ELR (cell line): ENCODE measurements around the gene ANKLE2.

Experiments
- DNase-seq: peaks from one replicate; pipeline ENCODE4 v3.0.0-alpha.2; 2015; ENCODE audit warnings: low read depth

The ANKLE2 gene

DNA sequence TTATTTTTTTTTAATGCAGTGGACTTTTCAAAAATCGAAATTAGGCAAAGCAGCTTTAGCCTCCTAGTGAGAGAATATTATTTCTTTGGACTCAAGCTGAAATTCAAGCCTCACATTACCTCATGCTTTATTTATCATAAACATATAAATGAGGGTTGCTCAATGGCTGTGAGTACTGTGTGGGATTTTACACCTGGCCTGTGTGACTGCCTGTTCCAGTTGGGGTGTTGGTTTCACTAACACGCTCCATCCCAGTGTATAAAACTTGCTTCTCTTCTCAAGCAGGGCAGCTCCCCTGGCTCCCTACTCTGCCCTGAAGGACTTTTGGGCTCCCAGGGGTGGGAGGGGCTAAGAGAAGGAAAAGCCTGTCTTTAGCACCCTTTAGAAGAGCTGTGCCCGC, 15.0 kb downstream of the ANKLE2 start:
- DNase-seq = no peak

- no peak for DNase-seq
Measured at GRCh38 chr12:132743831-132744230, 17.8 kb downstream of the ANKLE2 start.

GRCh38 chr12:132741620-132742019, 20.0 kb downstream of the ANKLE2 start:
- no peak for DNase-seq

GRCh38 chr12:132740652-132741051, 21.0 kb downstream of the ANKLE2 start:
- DNase-seq = no peak

GRCh38 chr12:132740313-132740646, 21.4 kb downstream of the ANKLE2 start:
- DNase-seq = no peak

- DNase-seq = no peak
Measured at GRCh38 chr12:132739600-132740312, 21.9 kb downstream of the ANKLE2 start.

GRCh38 chr12:132736913-132737312, 24.7 kb downstream of the ANKLE2 start:
- DNase-seq = no peak

- no peak for DNase-seq
Measured at GRCh38 chr12:132736378-132736777, 25.3 kb downstream of the ANKLE2 start.

DNA sequence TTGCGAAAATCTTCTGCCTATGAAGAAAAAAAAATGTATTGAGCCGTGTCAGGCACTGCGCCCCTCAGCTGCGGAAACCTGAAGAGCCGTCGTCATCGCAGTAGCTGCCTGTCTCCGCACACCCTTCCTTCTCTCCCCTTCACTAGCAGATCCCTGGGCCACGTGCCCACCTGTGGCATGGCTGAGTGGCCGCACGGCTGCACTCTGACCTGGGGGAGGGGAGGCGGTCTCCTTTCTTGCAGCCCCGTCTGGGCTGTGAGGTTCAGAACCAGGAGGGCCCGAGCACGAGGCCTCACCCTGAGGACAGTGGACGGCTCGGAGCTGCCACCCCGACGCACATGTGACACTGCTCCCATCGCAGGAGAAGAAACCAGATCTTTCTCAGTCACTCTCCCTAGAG, 26.1 kb downstream of the ANKLE2 start:
- DNase-seq = no peak

GRCh38 chr12:132734206-132734605, 27.4 kb downstream of the ANKLE2 start:
- DNase-seq = no peak

- DNase-seq = no peak
Measured at GRCh38 chr12:132731574-132731973, 30.1 kb downstream of the ANKLE2 start.

- DNase-seq = no peak
Measured at GRCh38 chr12:132730353-132730752, 31.3 kb downstream of the ANKLE2 start.

- peak; percentile 50 for DNase-seq
Measured at GRCh38 chr12:132729541-132730320, 31.9 kb downstream of the ANKLE2 start.

- no peak for DNase-seq
Measured at GRCh38 chr12:132728502-132728901, 33.1 kb downstream of the ANKLE2 start.

DNA sequence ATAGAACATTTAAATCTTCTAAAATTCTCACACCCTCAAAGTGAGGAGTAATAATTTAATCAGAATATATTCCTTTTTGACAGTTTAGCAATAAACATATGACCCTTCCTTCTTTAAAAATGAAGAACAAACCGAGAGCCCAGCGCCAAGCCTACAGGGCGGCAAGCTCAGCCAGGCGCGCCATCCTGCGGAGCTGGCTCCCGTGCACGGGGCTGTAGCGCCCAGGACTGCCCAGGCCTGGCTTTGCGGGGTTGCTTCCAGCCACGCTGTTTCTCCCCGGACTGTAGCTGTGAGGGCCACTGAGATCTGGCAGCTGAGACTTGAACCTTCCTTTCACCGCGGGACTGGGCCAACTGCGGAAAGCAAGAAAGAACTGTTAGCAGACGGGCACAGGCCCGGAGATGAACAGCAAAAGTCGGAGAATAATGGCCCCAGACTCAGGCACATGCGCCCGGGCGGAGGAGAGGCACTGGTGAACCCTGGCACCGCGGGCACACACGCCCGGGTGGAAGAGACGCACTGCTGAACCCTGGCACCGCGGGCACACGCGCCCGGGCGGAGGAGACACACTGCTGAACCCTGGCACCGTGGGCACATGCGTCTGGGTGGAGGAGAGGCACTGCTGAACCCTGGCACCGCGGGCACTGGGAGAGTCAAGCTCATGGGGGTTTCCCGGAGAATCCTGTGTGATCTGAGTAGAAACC, 34.4 kb downstream of the ANKLE2 start:
- no peak for DNase-seq

DNA sequence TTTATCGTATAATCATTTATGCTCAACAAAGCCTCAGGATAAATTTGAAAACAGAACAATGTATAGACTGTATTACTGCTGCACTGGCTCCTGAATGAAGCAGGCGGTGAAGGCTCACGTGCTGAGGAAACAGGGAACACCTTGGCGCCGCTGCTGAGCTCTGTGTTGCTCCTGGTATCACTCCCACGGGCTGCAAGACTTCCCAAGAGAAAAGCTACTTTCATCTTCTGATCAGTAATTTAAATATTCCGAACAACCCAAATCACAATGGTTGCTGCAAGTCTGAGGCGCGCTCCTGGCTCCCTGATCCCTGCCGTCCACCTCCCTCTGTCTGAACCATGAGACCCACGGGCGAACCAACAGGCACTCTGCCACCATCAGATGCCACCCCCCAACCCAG, 35.2 kb downstream of the ANKLE2 start:
- DNase-seq = no peak

DNA sequence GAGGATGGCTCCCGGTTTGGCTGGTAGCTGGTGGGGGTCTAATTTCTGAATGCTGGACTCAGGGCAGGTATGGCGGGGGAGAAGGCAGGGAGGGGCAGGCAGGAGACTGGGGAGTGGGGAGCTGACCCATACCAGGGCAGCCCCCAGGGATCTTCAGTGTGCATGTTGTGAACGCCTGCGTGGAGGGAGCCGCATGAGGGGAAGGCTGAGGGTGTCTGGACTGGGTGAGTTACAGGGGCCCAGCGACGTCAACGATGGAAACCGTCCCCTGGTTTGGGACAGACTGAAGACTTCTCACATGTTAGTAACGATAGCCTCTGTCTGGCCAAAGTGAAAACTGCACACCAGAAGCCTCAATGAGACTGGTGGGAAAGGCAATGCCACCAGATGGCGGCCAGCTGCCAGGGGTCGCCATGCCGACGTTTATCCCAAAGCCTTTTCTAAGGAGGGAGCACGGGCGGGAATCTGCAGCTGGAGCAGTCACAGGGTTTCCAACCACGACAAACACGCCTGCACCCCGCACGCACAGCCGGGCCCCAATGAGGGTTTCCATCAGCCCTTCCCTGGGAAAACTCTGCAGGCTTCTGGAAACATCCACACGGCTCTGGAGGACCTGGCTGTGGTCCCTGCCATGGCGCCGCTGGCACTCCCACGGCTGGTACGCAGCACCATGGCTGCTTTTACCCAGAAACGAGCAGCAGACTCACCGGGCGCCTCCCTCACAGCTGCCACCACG, 37.0 kb downstream of the ANKLE2 start:
- no peak for DNase-seq

DNA sequence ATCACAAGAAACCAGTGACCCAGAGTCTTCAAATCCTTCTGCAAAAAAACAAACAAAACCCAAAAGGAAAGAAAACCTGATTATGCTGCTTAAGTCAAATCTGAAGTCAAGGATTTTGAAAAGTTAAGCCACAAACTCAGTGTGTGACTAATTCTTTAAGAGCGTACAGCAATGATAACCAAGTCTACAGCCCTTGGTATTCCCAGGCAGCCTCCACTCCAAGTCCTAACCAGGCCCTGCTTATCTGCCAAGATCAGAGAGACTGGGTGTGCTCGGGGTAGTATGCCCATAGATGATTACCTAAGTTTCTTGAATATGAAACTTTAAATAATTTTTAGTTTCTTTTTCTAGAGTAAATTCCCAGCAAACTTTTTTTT, 37.9 kb downstream of the ANKLE2 start:
- peak; percentile 44 for DNase-seq

- DNase-seq = peak; percentile 46
Measured at GRCh38 chr12:132723015-132723763, 38.4 kb downstream of the ANKLE2 start.

DNA sequence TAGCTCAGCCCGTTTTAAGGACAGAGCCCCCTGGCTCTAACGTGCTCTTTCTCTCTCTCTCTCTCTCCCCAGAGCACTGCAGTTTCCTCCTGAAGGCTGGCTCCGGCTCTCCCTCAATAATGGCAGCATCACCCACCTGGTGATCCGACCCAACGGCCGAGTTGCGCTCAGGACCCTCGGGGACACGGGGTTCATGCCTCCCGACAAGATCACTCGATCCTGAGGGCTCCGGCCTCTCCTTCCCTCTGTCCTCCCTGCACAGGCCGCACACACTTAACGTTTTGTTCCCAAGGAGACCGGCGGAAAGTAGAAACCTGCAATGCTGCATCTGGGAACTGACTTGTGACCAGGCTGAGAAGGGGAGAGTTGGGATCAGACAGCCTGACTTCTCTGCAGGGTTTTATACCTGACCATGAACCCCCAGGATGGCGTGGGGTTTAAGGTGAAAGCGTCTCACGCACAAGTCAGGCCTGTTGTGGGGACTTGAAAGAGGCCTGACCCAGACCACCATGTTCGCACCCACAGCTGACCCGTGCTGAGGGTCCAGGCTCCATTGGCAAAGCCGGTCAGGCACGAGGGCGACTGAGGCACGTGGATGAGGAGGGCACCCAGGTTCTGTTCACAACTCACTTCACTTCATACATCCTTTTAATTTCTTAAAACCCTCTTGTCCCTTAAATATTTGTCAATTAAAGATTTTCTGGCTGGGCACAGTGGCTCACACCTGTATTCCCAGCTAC, 40.9 kb downstream of the ANKLE2 start:
- no peak for DNase-seq

DNA sequence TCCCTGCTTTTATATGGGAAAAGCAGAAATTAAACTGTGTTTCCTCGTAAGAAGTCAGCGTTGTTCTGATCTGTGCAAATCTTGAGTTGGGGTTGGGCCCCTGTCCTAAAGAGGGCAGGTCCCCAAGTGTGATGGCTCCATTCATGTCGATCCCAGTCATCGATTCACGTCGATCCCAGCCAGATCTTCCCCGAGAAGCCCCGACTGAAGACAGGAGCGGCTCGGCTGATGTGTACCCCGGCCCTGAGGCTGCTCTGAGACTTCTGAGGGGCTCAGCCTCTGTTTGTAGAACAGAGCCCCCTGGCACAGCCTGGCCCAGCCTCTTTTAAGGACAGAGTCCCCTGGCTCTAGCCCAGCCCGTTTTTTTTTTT, 41.7 kb downstream of the ANKLE2 start:
- no peak for DNase-seq
